ENCODE results near the gene MACF1.
"Not testable (repeated sequence)": the region's sequence is repeated elsewhere in the genome, so short reads cannot be mapped to it uniquely, and the experiment has no call there.

Gene MACF1

DNA sequence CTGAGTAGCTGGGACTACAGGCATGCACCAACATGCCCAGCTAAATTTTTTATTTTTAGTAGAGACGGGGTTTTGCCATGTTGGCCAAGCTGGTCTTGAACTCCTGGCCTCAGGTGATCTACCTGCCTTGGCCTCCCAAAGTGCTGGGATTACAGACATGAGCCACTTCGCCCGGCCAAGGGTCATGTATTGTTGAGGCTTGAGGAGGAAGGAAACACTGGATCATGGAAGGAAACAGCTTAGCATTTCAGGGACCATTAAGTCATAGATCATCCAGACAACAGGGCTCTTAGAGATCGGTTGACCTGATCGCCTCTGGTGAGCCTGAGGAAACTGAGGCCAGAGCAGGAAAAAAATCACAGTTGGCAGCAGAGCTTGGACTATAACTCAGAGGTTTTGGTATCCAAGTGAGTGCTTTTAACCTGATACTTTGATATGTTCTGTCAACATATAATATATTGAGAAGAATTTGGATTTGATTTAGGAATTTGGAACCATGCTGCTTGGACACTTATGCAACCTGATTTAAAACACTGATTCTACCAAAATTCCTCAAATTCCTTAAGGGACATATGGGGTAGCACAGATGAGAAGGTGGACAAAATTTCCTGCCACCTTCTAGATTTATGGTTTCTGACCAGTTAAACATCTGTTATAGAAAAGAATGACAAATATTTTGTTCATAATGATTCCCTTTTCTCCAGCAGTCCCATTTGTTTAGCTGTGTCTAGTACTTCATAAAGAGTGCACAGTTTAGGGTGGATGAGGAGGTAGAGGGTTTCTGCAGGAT is 273.8 kb downstream of the MACF1 start:
- DNase-seq, result no peak

DNA sequence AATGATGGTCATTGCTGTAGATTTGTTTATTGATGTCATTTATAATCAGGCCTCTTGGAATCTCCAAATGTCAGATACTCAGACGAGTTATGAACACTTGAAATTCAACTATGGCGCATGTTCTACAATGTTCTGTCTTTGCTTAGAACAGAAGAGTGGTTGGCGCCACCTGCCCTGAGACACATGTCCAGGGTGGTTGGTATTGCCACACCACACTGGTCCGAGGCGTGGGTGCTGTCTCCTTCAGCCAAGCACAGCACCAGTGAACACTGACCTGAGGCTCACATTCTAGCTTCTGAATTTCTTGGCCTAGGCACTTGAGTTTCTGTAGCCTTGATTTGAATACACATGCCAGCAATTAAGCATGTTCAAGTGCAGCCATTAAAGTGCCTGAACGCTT is 276.8 kb downstream of the MACF1 start:
- no peak for DNase-seq

DNA sequence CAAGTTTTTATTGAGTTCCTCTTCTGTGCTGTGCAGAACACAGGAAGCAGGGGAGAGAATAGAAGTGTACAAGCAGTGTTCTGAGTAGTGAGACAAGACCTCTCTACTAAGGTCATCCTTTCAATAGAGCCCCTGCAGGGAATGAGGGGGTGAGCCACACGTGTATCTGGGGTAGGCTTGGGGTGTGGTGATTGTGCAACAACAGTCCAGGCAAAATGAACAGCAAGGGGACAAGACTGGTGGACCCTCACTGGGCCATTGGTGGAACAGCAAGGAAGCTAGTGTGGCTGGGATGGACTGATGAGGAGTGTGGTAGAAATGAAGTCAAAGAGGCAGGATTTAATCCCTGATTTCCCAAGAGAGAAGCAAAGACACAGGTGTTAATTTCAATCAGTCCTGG is 278.8 kb downstream of the MACF1 start:
- no peak for DNase-seq

DNA sequence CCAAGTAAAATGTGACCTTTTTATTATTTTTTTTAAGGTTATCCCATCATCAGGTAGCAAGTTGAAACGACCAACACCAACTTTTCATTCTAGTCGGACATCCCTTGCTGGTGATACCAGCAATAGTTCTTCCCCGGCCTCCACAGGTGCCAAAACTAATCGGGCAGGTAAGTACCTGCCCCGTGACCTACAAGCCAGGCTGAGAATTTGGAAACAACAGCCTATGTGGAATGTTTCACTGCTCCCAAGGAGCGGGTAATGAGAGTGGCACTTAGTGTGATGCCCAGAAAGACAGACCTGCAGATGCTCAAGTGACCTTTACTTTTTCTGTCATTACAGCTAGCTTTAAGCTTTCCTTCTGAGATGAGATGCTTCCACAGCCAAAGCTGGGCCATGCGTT is 280.1 kb downstream of the MACF1 start:
- DNase-seq, result no peak

DNA sequence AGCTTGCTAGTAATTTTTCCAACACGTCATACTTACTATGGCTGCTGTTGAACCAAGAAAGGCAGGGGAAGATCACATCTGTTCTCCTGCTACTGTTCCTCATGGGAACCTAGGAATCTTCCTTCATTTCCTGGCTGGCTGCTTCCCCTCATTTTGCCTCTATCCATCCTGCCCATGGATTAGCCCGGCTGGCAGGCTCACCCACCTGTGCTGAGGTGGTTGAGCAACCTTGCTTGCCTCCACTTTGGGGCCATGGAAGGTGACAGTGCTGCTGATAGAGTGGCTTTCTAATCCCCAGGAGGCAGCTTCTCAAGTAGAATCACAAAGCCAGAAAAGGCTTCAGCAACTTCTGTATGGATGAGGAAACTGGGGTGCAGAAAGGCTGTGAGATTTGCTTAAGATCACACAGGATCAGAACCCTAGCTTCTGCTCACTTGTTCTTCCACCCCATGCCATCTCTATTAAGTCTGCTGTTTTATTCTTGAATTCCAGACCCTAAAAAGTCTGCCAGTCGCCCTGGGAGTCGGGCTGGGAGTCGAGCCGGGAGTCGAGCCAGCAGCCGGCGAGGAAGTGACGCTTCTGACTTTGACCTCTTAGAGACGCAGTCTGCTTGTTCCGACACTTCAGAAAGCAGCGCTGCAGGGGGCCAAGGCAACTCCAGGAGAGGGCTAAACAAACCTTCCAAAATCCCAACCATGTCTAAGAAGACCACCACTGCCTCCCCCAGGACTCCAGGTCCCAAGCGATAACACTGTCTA is 280.7 kb downstream of the MACF1 start:
- DNase-seq, result no peak

DNA sequence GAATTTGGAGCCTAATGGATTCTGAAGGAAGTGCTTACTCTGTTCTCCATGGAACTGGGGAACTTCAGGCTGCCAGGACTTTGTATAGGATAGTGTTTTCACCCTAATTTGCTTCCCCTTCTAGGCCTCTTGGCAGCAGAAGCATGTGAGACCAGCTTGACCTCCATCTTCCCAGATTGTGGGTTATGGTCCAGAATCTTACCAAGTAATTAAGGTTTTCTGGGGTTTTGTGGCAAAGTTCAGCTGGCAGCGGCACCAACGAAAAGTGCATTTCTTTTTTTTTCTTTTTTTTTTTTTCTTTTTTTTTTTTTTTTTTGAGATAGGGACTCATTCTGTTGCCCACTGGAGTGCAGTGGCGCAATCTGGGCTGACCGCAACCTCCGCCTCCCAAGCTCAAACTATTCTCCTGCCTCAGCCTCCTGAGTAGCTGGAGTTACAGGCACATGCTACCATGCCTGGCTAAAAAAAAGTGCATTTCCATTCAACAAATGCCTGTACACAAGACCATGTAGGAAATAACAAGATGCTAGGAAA is 283.6 kb downstream of the MACF1 start:
- DNase-seq, result no peak

DNA sequence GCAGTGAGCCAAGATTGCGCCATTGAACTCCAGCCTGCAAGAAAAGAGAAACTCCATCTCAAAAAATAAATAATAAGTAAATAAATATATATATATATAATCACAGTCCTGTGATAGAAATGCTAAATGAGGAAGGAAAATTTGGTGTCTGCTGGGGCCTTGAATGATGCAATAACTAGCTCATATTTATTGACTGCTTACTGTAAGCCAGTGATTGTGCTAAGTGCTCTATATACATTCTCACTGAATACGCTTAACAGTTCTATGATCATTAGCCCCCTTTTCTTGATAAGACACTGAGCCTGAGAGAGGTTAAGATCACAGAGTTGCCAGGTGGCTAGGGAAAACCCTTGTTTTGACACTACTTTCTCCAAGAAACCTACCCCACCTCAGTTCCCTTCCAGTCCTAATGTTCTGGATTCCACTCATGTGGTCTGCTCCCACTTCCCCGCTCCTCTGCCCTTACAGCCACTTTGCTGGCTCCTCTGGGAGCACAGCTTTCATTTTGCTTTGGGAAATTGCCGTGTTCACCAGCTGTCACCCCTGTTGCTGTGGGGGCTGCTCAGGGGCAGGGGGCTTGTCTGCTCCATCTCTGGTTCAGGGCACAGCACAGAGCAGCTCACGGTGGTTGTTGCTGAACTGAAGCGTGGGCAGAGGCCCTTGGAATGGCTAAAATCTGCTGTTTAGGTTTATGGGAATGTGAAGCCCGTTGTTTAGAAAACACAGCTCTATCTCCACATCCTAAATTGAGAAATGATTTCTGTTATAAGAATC is 284.5 kb downstream of the MACF1 start:
- peak; percentile 45 for DNase-seq

DNA sequence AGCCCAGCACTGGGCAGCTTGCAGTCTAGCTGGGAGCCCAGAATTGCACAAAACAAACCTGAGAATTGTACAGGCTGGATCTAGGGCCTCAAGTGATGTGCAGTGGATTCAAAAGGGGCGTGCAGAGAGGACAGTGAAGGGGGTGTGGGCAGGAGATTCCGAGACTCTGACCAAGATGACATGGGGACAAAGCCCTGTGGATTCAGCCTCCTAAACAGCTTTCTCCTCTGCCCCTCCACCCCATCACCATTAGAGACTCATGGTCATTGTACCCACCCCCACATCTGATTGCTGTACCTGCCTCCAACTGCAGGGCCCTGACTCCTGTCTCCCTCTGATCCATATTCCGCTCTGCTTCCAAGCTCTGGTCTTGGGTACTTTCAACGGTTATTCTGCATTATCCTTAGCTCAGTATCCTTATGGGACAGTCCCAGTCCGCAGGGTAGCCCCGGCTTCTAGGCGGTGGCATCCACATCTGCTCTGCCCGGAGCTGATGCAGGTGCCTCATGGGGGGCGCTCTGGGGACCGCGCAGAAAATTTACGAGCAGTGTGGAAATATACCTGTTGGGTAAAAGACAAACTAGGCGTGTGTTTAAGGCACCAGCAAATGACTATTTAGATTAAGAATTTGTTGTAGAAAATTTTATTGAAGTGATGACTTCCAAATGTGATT is 285.2 kb downstream of the MACF1 start:
- DNase-seq, result no peak

DNA sequence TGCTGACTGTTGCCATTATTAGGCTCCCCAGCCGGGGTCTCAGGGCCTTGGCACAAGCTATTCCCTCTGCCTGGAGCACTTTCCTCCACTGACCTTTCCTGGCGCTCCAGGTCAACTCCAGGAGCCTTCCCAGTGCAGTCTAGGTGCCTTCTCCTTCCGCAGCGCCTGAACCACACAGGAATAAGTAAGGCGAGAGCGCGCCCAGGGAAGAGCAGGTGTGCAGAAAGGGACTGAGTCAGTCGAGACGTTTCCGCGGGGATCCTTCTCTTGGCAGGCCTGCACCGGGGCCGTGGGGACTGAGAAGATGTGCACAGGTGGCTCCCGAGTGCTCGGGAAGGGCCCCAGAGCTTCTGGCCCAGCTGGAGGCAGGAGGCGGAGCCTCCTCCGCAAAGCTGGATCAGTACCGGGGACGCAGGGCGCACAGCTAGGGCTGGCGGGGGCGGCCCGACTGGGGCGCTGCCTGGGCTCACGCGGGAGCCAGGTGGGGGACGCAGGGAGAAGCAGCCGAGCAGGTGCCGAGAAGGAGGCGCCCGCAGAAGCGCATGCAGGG is 286.2 kb downstream of the MACF1 start:
- peak; percentile 64 for DNase-seq

DNA sequence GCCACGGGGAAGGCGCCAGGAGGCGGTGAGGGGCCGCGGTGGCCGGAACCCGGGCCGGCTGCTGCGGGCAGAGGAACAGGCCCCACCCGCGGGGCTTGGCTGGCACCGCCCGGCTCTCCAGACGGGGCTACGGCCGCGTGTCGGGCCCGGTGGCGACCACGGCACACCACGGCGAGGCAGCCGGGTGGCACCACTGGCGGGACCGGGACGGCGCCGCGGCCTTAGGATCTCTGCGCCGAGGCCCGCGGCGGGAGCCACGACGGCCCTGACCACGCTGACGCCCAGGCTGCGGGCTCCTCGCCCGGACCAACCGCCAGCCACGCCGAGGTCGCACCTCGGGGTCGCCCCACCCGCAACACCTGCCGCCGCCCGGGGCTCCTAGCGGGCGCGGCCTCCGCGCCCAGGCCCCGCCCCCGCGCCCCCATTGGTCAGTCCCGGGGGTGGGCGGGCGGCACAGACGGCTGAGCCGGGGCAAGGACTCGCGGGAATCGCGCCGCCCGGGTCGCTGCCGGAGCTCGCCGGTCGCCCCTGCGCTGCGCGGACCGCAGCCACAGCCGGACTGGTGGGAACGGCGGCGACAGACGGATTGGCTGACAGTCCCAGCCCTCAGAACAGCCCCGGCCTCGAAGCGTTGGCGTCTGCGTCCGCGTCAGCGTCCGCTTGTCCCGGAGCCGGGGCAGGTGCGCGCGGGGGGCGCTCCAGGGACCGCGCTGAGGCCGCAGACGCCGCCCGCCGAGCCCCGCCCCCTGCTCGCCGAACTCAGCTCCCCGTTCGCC is 286.8 kb downstream of the MACF1 start, which contains the start of gene BMP8A:
TSS of gene BMP8A (plus strand) at position 491 of the 776 bp plus-strand sequence. CDS start 356 bp downstream, outside the sequence.
- peak; percentile 87 for DNase-seq

DNA sequence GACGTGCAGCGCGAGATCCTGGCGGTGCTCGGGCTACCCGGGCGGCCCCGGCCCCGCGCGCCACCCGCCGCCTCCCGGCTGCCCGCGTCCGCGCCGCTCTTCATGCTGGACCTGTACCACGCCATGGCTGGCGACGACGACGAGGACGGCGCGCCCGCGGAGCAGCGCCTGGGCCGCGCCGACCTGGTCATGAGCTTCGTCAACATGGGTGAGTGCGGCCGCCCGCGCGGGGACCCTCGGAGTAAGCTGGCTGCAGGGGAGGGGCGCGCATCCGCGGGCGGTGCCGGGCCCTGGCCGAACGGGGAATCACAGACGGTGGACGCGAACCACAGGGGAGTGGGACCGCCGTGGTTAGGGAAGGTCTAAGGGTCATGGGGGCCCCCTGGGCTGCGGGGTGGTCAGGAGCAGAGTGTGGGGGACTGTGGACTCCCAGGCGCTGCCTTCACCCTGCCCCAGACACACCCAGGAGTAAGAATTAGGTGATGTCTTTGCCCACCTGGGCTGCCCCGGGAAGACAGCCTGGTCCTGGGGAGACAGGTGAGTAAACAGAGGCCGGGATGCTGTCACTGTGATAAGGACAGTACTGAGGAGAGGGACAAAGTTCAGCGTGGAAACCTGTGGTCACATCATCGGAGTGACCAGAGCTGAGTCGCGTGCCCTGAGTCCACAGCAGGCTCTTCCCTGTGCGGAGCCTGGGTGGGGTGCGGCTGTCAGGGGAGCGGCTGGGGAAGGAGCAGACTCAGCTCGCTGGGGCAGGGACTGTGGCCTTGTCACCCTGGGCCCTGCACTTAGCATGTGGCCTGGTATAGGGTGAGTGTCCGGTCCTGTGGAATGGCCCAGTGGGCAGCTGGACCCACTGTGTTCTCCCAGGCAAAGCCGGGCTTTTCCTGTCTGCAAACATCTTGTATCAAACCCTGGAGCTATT is 287.9 kb downstream of the MACF1 start:
- DNase-seq, result peak; percentile 32

DNA sequence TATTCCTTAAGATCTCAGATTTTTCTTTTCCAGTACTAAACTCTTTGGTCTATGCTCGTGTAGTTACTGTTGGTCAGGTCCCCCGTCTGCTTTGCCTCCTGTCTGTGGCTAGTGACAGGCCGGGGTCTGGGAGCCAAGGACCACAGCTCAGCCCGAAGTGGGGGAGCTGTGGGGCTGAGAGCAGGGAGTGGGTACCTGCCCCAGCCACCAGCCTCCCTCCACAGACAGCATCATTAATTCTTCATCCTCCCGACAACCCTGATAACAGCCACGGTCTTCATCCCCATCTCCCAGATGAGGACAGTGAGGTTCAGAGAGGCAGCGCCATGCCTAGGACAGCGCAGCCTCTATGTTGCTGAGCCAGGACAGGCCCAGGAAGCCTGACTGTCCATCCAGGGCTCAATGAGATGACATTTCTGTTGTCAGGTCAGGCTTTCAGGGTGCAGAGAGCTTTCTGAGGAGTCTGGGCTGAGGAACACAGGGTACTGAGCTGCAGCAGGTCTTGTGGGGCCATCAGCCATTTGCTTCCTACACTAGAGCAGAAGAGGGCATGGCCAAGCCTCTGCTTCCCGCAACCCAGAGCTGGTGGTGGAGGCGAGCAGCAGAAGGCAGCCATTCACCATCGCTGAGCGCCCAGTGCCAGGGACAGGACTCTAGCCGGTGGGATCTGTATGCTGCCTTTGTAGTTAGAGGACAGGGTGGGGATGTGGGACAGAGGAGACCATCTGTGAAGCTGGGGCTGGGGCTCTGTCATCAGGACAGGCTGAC is 288.7 kb downstream of the MACF1 start:
- peak; percentile 47 for DNase-seq

DNA sequence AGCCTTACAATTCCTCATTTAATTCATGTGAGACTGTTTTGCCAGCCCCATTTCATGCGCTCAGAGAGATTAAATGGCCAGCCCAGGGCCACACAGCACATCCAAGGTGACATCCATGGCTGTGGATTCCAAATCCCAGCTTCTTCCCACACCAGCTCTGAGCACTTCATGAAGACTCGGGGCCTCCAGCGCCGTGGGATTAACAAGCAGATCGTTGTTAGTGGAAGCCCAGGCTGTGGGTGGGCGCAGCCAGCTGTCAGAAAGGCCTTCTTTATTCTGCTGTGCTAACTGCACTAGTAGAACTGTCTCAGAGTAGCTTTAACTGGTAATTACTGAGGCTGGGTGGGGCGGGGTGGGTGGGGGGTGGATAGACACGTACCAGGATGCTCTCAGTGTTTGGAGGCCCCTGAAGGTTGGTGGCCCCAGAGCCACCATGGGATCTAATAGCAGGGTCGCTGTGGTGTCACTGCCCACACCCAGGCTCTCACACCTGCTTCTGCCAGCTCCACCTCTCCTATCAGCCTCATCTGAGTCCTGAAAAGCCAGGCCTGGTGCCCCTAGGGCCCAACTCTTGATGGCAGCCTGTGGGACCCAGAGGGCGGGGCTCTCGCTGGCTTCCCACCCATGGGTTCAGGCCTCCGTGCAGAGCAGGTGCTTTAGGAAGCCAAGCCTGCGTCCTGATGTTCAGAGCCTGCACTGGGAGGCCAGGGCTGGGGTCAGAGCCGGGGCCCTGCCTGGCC is 290.3 kb downstream of the MACF1 start:
- peak; percentile 38 for DNase-seq

DNA sequence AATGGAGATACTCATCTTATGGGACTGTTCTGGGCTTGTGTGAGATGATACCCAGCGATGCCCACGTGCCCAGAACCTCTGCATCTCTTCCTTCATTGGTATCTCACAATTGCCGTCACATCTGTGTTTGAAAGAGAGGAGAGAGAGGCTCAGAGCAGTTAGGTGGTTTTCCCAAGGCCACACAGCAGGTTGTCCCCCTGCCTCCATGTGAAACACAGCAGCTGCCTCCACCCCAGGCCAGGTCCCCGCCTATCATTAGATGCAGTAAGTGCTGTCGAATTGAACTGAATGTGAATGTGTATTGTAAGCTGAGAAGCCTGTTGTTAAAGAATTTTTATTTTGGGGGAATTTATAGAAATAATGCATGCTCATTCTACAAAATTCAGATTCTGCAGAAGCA is 292.0 kb downstream of the MACF1 start:
- DNase-seq, result not testable (repeated sequence)

DNA sequence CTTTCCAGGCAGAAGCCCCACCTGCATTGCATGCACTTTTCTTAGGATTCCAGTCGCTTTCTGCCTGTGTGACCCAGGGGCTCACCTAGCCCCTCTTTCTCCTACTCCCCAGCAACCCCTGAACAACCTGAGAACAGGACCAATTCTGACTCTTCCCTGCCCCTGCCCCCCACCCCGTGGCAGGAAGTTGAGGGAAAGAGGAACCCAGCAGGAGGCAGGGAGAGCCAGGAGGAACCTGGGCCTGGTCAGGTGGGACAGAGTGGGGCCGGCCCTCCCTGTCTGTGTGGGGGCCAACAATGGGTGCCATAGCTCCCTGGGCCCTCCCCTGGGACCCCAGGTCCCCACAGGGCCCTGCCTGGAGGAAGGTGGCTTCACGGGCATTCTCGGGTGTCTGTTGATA is 293.1 kb downstream of the MACF1 start:
- no peak for DNase-seq

DNA sequence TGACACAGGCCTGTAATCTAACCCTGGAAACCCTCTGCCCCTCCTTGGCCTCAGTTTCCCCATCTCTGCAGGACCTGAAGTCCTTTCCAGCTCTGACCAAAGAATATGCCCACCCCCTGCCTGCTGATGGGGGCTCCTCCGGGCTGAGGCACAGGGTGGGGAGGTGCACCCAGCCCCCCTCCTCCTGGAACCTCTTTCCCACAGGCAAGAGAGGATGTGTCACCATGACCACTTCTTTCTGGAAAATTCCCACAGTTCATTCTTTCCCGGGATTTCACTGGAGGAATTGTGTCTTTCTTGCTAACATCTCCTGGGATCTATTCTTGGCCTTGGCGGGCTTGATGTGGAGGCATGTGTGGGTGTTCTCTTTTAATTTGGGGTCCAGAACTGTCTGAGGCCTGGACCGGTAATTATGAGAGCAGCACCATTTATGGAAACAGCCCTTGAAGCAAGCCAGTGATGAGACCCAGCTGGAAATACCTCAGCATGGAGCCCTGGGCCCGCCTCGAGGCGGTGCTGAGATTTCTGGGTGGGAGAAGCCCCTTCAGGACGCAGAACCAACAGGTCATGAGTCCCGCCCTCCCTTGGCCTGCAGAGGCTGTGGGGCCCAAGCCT is 293.7 kb downstream of the MACF1 start:
- not testable (repeated sequence) for DNase-seq

DNA sequence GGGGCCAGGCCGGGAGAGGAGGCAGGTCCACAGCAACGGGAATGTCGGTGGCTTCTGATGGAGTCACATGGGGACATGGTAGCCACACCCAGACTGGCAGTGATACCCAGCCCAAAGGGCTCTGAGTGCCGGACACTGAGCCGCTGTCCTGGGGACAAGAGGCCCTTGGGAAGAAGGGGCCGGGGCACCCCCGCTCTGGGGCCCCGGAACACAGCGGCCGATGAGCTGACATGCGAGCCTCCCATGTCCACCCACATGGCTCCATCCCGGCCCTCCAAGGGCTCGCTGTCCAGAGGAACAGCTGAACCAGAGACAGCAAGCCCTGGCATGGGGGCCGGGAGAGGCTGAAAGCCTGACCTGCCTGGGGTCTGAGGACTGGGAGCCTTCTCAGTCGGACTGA is 294.3 kb downstream of the MACF1 start:
- not testable (repeated sequence) for DNase-seq

DNA sequence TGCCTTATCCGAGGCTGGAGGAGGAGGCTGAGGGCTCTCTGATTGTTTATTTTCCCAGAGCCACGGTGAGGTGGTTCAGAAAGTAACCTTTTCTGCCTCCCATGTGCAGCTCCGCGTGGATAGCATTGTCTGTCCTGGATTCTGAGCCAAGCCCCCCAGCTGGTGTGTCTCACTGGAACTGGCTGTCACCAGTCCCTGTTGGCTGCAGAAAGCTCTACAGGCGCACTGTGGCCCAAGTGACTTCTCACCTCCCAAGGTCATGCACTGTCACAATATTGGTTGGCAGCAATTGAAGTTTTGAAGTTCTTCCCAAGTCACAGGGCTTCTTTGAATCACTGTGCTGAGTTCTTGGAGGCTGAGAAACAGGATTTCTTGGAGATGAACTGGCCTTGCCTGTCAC is 295.2 kb downstream of the MACF1 start:
- no peak for DNase-seq

All from islet precursor cell (in vitro differentiated cells).